Amniotic epithelial cell (primary cell): Measurements from ENCODE around the gene SPATA33.
"Not testable (repeated sequence)": the region's sequence is repeated elsewhere in the genome, so short reads cannot be mapped to it uniquely, and the experiment has no call there.

Experiments used
- DNase-seq: peaks from one replicate; pipeline ENCODE4 v3.0.0-alpha.2; 2010; ENCODE audit warnings: low read depth

Gene SPATA33

DNA sequence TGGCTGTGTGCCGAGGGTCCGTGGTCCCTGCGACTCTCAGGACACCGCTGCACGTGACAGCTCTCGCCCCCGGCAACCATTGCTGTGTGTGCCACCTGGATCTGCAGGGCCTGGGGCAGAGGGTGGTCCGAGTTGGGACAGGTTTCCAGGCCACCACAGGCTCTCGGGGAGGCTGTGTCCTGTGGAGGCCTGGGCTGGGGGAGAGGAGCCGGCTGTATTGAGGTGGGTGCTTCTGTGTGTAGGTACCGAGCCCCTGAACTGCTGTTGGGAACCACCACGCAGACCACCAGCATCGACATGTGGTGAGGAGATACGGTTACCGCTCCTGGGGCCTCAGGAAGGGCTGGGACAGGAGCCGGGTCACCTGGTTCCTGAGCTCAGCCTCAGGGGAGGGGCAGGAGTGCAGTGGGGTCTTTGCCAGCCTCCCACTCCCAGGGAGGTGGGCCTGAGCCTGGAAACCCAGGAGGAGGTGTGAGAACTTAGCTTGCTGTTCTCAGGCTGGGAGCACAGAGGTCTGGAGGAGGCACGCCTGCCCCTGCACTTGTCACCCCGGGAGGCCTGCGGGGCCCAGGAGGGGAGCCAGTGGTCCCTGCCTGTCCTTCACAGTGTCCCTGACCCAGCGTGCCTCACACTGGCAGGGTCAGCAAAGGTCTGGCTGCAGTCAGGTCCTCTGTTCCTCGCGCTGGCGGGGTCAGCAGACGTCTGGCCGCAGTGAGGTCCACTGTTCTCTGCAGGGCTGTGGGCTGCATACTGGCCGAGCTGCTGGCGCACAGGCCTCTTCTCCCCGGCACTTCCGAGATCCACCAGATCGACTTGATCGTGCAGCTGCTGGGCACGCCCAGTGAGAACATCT lies 36.5 kb downstream of the SPATA33 start:
- DNase-seq, result no peak

DNA sequence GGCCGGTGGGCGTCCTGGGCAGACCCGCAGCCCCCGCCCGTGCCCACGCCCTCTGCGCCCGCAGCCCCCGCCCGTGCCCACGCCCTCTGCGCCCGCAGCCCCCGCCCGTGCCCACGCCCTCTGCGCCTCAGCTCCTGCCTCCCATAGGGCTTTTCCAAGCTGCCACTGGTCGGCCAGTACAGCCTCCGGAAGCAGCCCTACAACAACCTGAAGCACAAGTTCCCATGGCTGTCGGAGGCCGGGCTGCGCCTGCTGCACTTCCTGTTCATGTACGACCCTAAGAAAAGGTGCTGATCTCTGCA lies 37.1 kb downstream of the SPATA33 start:
- DNase-seq, result not testable (repeated sequence)

DNA sequence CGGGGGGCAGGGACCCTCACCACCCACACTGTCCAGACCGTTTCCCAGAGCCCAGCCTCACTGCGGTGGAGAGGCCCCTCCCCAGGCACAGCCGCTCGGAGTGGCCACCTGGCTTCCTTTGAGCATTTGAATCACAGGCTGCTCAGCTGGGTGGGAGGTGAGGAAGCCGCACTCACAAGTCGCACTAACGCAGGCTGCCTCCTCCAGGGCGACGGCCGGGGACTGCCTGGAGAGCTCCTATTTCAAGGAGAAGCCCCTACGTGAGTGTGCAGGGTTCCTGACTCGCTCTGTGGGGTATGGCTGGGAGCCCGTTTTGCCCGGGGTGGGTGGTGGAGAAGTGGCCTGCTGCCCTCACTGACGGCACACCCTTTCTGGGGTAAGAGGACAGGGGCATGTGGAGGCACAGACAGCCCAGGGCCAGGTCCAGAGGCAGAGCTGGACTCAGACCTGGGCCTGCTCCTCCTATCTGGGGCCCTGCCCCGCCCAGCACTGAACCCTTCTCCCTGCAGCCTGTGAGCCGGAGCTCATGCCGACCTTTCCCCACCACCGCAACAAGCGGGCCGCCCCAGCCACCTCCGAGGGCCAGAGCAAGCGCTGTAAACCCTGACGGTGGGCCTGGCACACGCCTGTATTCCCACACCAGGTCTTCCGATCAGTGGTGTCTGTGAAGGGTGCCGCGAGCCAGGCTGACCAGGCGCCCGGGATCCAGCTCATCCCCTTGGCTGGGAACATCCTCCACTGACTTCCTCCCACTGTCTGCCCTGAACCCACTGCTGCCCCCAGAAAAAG lies 37.6 kb downstream of the SPATA33 start:
- DNase-seq, result no peak

DNA sequence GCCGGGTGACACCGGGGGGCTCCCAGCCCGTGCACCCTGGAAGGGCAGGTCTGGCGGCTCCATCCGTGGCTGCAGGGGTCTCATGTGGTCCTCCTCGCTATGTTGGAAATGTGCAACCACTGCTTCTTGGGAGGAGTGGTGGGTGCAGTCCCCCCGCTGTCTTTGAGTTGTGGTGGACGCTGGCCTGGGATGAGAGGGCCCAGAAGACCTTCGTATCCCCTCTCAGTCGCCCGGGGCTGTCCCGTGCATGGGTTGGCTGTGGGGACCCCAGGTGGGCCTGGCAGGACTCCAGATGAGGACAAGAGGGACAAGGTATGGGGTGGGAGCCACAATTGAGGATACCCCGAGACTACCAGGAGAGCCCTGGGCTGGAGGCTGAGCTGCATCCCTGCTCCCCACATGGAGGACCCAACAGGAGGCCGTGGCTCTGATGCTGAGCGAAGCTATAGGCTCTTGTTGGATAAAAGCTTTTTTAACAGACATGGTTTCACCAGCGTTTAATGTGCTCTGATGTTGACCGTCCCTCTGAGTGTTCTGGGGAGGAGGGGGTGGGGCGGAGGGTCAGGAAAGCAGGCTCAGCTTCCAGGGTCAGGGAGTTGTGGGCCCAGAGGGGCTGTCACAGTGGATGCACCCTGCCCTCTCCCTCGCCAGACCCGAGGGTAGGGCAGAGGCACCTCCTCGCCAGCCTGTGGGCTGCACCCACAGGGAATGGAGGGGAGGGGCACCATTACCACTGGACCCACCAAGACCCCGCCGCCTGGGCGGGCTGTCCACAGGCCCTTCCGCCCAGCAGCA lies 38.4 kb downstream of the SPATA33 start:
- no peak for DNase-seq

DNA sequence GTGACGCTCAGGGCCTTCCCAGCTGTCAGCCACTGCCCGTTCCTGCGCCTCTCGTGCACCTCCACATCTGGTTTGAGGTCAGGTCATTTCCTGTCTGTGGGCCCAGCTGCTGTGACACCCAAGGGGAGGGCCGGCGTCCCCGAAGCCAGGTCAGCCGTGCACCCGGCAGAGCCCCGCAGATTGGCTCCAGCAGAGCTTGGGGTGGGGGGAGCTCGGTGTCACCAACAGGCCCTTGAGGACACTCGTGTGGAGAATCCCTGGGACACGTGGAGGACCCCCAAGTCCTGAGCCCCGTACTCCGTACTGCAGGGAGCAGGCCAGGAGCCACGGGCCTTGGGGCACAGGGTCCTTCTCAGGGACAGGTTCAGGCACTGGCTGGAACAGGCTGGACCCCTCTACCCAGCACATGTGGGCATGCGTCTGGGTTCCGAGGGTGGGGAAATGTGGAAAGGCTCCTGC lies 39.1 kb downstream of the SPATA33 start:
- no peak for DNase-seq

DNA sequence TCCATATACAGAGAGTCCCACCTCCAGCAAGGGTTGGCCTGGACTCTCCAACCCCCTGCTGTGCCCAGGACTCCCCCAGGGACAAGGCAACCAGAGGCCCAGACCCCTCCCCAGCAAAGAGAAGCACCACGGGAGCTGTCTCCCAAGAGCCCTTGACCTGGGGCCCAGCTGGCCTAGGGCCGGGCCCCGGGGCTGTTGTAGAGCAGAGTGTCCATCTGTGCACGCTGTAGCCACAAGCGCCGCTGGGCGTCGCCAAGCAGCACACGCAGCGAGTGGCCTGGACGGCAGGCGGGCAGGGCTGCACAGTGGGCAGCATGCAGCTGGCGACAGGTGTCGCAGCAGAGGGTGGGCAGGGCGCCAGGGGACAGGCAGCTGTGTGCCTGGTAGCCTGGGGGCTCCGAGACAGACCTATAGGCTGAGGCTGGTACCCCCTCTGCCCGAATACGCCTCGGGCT lies 39.6 kb downstream of the SPATA33 start:
- no peak for DNase-seq

DNA sequence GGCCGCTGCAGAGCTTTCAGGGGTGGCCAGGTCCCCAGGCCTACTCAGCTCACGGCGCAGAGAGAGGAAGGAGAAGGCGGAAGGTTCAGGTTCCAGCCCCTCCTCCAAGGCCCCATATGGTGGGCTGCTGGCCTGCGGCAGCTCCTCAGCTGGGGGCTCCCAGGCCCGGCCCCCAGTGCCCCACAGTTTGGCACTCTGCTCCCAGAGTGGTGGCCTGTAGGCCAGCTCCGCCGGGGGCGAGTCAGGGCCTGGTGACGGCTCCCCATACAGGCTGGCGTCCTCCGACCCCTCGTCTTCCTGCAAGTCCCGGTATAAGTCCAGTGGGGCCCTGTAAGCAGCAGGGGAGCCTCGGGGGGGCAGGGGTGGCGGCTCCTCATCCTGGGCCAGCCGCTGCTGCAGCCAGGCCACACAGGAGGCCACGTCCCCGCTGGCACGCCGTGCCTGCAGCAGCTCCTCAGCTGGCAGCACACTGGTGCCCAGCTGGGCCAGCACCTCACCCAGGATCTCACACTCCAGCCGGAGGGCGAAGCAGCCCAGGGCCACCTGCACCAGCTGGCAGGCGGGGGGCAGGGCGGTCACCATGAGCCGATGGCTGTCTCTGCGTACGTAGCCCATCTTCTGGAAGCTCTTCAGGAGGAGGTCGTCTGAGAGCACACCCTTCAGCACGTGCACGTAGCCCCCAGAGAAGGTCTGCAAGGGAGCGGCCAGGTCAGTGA lies 40.1 kb downstream of the SPATA33 start:
- DNase-seq, result no peak

DNA sequence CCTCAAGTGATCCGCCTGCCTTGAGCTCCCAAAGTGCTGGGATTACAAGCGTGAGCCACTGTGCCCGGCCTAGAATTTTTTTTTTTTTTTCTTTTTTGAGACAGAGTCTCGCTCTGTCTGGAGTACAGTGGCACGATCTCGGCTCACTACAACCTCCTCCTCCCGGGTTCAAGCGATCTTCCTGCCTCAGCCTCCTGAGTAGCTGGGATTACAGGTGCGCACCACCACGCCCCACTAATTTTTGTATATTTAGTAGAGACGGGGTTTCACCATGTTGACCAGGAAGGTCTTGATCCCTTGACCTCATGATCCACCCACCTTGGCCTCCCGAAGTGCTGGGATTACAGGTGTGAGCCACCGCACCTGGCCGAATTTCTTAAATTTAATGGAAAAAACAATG lies 41.1 kb downstream of the SPATA33 start:
- DNase-seq, result not testable (repeated sequence)

DNA sequence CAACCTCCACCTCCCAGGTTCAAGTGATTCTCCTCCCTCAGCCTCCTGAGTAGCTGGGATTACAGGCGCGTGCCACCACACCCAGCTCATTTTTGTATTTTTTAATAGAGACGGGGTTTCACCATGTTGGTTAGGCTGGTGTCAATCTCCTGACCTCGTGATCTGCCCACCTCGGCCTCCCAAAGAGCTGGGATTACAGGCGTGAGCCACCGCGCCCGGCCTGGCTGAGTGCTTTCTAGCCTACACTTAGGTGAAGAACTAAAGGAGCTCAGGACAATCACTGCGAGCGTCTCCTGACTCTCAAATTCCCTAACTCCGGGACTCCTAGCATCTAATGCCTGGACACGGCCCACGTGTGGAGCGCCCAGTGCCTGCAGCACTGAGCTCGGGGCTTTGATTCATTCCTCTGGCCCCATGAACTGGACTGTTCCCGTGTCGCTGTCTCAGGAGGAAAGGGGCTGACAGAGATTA lies 42.0 kb downstream of the SPATA33 start:
- not testable (repeated sequence) for DNase-seq

DNA sequence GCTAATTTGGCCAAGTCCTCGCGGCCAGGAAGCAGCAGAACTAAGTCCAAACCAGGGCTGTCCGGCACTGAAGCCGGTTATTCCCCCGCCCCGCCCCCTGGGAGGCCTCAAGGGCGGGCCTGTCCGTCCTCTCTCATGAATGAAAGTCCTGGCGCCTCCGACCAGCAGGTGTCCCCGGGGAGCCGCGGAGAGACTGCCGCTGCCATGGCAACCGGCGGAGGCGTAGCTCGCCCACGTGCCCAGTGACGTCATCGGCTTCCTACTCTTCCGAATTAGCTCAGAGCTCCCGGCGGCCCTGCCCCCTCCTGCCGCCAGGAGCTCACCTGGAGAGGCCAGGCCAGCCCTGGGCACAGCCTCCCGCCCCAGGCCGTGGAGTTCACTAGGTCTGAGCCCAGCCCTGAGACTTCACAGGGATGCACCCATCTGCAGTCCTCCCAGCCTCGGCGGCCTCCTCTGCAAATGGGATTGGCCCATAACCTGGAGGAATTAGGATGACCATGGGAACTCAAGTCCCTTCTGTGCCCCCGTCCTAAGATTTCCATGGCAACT lies 42.5 kb downstream of the SPATA33 start:
- peak; percentile 94 for DNase-seq

DNA sequence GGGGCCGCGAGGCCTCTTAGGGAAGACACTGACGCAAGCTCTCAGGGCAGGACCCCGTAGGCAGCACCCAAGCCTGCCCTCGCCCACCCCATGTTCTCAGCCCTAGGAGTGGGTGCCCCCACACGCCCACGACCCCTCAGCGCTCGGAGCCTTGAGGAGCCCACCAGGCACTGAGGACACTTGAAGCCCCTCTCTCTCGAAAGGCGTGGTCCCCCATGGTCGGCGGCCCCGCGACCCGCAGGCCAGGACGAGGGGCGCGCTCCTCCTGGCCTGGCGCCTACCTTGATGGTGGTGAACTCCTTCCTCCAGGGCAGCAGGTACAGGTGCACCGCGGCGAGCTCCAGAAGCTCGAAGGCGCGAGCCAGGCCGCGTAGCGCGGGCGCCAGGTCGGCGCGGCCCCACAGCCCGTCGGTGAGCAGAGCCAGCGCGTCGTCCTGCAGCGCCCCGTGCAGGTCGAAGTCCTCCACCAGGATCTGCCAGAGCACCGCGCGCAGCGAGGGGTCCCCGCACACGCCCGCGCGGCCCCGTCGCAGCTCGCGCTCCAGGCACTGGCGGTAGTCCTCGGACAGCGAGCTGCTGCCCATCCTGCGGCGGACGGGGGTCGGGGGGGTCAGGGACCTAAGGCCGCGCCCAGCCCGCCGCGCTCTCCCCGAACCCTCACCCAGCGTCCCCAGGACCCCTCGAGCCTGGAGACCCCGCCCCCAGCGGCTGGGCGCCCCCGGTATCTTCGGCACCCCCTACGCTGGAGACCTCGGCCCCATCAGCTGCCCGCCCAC lies 43.2 kb downstream of the SPATA33 start:
- peak; percentile 33 for DNase-seq

DNA sequence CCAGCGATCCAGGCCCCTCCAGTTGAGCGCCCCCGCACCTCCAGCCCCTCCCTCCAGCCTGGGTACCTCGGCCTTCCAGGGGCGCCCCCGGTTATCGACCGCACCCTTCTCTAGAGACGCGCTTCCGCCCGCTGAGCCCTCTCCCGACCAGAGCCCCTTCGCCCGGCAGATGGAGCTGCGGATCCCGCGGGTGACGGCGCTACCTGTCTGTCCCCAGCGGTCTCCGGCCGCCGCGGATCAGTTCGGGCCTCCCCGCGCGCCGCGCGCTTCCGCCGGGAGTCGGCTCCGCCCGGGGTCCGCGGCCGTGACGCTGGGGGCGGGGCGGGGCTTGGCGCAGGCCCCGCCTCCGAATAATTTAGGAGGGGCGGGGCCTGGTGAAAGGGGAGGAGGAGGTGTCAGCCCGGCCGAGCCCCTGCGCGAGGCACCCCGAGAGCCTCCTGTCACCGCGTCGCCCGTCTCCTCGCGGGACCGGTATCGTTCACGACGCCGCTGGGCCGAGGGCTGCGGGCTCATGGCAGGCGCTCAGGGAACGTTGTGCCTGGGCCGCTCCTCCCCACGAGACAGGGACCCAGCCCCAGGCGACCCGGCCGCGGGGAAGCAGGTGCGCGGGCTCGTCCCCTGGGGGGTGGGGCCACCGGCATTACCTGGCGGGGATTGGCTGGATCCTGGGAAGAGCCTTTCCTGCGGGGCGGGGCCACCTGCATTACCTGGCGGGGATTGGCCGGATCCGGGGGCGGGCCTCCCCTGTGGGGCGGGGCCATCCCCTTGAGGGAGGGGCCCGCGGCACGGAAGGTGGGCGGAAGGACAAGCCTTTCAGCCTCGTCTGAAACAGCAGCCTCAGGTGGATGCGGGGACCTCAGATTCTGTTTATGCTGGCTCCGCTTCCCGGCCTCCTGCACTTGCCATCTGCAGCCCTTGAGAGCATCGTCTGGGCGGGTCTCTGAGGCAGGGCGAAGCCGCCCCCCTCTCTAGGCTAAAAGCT lies 44.1 kb downstream of the SPATA33 start, which contains the start of gene SPATA2L:
Gene SPATA2L (minus strand): TSS at position 281 of the 982 bp plus-strand sequence. CDS start 473 bp downstream, outside the sequence.
- peak; percentile 84 for DNase-seq

DNA sequence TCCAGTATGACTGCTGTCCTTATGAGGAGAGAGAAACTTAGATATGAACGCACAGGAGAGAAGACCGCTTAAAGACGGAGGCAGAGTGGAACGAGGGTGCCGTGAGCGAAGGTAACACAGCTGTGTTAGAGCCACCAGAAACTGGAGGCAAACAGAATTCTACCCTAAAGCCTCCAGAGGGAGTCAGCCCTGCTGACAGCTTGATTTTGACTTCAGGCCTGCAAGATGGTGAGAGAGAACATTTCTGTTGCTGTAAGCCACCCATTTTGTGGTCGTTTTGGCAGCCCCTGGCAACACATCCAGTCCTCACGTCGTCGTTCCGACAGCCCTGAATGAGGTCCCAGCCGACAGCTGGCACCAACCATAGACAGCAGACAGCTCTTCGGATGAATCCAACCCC lies 46.6 kb downstream of the SPATA33 start:
- DNase-seq, result no peak

DNA sequence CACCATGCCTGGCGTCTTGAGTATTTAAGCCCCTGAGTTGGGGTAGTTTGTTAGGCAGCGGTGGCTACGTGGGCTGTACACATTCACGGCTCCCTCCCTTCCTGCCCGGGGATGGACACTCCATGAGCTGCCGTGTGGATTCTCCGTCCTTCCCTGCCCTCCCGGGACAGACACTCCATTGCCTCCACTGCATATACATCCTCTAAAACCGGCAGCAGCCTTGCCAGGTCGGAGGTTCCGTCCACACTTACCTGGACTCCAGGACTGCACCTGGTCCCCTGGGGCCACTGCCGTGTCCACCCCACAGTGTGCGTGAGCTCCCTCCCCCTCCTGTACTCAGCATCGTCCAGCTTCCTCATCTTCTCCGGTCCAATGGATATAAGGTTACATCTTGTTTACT lies 47.4 kb downstream of the SPATA33 start:
- no peak for DNase-seq

DNA sequence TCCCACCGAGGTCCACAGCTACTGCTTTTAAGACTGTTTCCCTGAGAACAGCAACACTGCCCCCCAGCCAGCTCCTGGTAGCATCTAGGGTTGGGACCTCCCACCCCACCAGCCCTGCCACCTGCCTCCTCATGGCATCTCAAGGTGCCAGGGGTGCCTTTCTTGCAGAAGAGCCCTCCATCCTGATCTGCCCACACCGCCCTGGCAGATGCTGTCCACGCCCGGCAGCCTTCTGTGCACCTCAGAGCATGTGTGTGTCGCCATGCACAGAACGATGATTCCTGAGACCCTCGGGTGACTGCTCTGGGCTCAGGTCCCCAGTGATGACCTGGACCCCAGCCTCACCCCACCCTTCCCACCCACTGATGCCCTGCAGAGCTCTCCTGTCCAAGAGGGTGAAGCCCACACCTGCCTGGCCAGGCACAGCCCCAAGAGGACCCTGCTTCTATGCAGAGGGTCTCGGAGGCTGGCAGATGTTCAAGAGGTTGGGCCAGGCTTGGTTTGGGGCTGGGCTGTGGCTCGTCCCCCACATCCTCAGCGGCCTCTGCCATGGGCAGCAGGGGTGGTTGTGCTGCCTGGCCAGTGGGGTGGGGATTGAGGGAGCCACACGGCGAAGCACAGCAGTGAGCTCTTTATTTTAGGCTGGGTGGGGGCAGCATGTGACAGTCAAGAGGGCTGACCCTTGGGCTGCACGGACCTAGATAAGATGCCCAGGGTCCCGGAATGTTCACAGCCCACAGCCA lies 49.1 kb downstream of the SPATA33 start:
- no peak for DNase-seq

DNA sequence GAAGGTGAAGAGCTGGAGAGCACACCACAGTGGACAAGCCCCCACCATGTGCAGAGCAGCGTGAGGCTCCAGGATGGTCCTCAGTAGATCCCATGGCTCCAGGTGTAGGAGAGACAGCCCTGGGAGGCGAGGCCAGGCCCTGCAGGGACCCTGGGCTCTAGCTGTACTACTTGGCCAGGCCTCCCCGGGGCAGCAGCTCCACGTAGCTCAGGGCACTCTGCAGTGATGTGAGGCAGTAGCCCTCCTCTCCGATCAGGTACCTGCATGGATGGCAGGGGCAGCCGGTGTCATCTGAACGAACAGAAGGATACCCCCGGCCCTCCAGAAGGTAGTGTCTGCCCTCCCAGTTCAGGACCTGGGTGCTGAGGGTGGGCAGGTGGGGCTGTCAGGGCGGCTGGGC lies 50.1 kb downstream of the SPATA33 start:
- no peak for DNase-seq

DNA sequence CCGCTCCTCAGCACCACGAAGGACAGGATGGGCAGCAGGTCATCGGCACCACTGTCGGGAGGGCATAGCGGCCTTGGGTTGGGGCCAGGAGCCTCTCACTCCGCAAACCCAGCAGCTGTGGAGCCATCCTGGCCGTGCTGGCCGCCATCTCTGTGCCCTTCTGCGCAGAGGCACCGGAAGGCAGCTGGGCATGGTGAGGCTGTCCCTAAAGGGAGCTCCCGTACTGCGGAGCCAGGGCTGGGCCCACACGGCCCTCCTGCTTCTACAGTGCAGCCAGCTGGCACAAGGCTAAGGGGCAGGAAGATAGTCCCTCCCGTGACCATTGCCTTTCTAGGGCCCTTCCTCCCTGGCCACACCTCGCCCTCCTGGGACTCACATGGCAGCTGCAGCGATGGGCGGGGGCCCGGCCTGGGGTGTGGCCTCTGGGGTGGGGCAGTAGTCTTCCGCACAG lies 50.9 kb downstream of the SPATA33 start:
- DNase-seq, result no peak

DNA sequence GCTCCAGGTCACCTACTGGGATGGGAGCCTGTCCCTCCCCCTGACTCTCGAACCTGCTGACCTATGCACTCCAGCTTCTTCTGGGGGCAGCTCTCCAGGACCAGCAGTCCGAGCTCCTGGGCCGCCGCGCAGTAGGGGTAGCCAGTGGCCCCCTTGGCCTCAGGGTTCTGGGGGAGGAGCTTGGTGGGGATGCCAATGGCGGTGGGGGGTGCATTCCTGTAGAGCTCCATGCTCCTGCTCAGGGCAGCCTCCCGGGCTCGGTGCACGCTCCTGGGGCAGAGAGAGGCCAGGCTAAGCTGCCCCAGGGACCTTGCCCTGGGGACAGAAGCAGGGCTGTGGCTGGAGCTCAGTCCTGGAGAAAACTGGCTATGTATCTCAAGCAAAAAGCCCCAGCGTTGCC lies 51.5 kb downstream of the SPATA33 start:
- DNase-seq, result no peak
